ENCODE measurements around the gene SSX2B. TPM values are rescaled to one million over a fixed set of nuclear protein-coding genes. Genes with fewer than 3 reads are reported as not detected.

SSX2B gene
- total RNA-seq, 1 experiment from 2014 or later = not detected

Other genes with a start within 250 kb of the SSX2B start
- not detected in 2 replicates for gene XAGE1B, start 234.2 kb upstream of the SSX2B start, total RNA-seq (2021)
- gene SSX7, start 96.4 kb upstream of the SSX2B start, total RNA-seq (2021) = not detected in 2 replicates
- gene SSX2, start 44.1 kb upstream of the SSX2B start, total RNA-seq (2021) = 52.2 TPM in 1 of 2 replicates, not detected in the other
- not detected in 2 replicates for gene SPANXN5, start 46.2 kb downstream of the SSX2B start, total RNA-seq (2021)
- gene XAGE5, start 60.0 kb downstream of the SSX2B start, total RNA-seq (2021) = not detected in 2 replicates
- gene XAGE3, start 116.8 kb downstream of the SSX2B start, total RNA-seq (2021) = not detected in 2 replicates
- gene FAM156B, start 146.1 kb downstream of the SSX2B start, total RNA-seq (2021) = 20.0 and 24.1 TPM in 2 replicates
- gene FAM156A, start 207.3 kb downstream of the SSX2B start, total RNA-seq (2021) = 26.8 and 34.2 TPM in 2 replicates